HepG2 (cell line): ENCODE results near the gene SCGB2B2. TPM values are rescaled to one million over a fixed set of nuclear protein-coding genes. Genes with fewer than 3 reads are reported as not detected.

Source experiments
- ATAC-seq: fragments of 200-7000 bp; cut with Tn5 transposase; 3 replicates; pipeline ENCODE4 v1.9.1; 2020; ENCODE audit warnings: mild to moderate bottlenecking, moderate library complexity
- BruUV-seq: library from RNA; stranded (reverse); fragments of 400-500 nt; replicated peaks from 2 replicates; lab custom pipeline; 2021; lab: Mats Ljungman, UMichigan
- CTCF ChIA-PET: fragments of 300-600 bp; formaldehyde crosslinking; extraction: SDS; loops from one replicate; lab custom pipeline; 2021; ENCODE audit warnings: low total read pairs, inconsistent platforms, low intra/inter-chr PET ratio; lab: Yijun Ruan, JAX
- POLR2A ChIA-PET: fragments of 350-600 bp; sonication (Branson Sonifier 250); formaldehyde crosslinking; loops from one replicate; lab custom pipeline; 2020; ENCODE audit warnings: antibody characterized with exemption, inconsistent platforms; lab: Yijun Ruan, JAX
- DNase-seq: peaks from one replicate; pipeline ENCODE4 v3.0.0-alpha.2; 2015; ENCODE audit warnings: low spot score
- FAIRE-seq: peaks from 3 replicates; lab custom pipeline; 2011; peaks lifted over from hg19 to GRCh38; lab: Jason Lieb, UNC
- H2AFZ ChIP-seq: one replicate; pipeline ENCODE4 v1.6.1; 2011; ENCODE audit warnings: low read length, inconsistent platforms
- H3K27ac ChIP-seq: fragments of 300-600 bp; 3 replicates; pipeline ENCODE4 v1.8.0; 2011; ENCODE audit warnings: mixed run types, mild to moderate bottlenecking, mixed read lengths, low read length, inconsistent platforms; ENCODE audit not compliant: insufficient read depth; ENCODE audit errors: extremely low read length
- H3K27me3 ChIP-seq, 2 experiments: fragments of 200-600 bp in 1 of 2; 2 replicates in 1 of 2; 3 replicates in 1 of 2; pipeline versions ENCODE4 v1.6.0 to v1.8.0; 2011; ENCODE audit warnings: low read length in 2 of 2, mild to moderate bottlenecking in 2 of 2, moderate library complexity in 2 of 2, inconsistent platforms in 1 of 2; ENCODE audit not compliant: insufficient read depth in 2 of 2, control insufficient read depth in 1 of 2
- H3K36me3 ChIP-seq, 2 experiments: fragments of 200-600 bp in 1 of 2; replicated peaks in 1 of 2; 2 replicates in 1 of 2; 3 replicates in 1 of 2; pipeline versions ENCODE4 v1.5.1 to v1.8.0; 2011; ENCODE audit warnings: low read length in 2 of 2, inconsistent platforms in 1 of 2; ENCODE audit not compliant: insufficient read depth in 2 of 2, control insufficient read depth in 1 of 2
- H3K4me1 ChIP-seq: 2 replicates; pipeline ENCODE4 v1.5.1; 2012; ENCODE audit warnings: low read length, inconsistent platforms; ENCODE audit not compliant: insufficient read depth
- H3K4me2 ChIP-seq: 2 replicates; pipeline ENCODE4 v1.6.0; 2011; ENCODE audit warnings: low read depth, low read length, inconsistent platforms
- H3K4me3 ChIP-seq, 3 experiments: fragments of 200-600 bp in 1 of 3; sonication (generic), shearing (Covaris generic) in 1 of 3; replicated peaks in 1 of 3; 2 replicates each; pipeline ENCODE4 v1.5.1; 2011 to 2016; ENCODE audit warnings: low read length in 3 of 3, inconsistent platforms in 2 of 3, low read depth in 2 of 3, mild to moderate bottlenecking in 2 of 3, control low read depth in 1 of 3, mixed read lengths in 1 of 3; ENCODE audit not compliant: insufficient read depth in 1 of 3
- H3K79me2 ChIP-seq: one replicate; pipeline ENCODE4 v1.6.1; 2011; ENCODE audit warnings: low read length, inconsistent platforms; ENCODE audit not compliant: insufficient read depth
- H3K9ac ChIP-seq: 2 replicates; pipeline ENCODE4 v1.6.0; 2011; ENCODE audit warnings: mild to moderate bottlenecking, low read depth, low read length, inconsistent platforms; ENCODE audit not compliant: insufficient read depth
- H3K9me3 ChIP-seq: 2 replicates; pipeline ENCODE4 v1.5.1; 2012; ENCODE audit warnings: mild to moderate bottlenecking, low read length
- H4K20me1 ChIP-seq: 2 replicates; pipeline ENCODE4 v1.6.0; 2011; ENCODE audit warnings: inconsistent platforms, mild to moderate bottlenecking, low read length, moderate library complexity; ENCODE audit not compliant: insufficient read depth
- KAT2B ChIP-seq: fragments of 150-350 bp; IDR thresholded peaks from 2 replicates; pipeline ENCODE4 v1.6.1; 2014; ENCODE audit warnings: low read depth, low read length, borderline replicate concordance
- RFXAP ChIP-seq: sonication (generic); formaldehyde crosslinking; IDR thresholded peaks from 2 replicates; pipeline ENCODE4 v1.4.0; 2020; ENCODE audit warnings: missing genetic modification reagents, borderline replicate concordance
- STAG1 ChIP-seq: sonication (generic); formaldehyde crosslinking; IDR thresholded peaks from 2 replicates; pipeline ENCODE4 v1.4.0; 2020; ENCODE audit warnings: missing genetic modification reagents
- STAT5B ChIP-seq: sonication (generic); formaldehyde crosslinking; IDR thresholded peaks from 2 replicates; pipeline ENCODE4 v1.4.0; 2020; ENCODE audit warnings: missing genetic modification reagents
- XRCC5 ChIP-seq: fragments of 200-400 bp; formaldehyde crosslinking; optimal IDR thresholded peaks from 2 replicates; pipeline ENCODE3; 2017; ENCODE audit warnings: mild to moderate bottlenecking, low read length
- ZBTB4 ChIP-seq: sonication (generic); formaldehyde crosslinking; IDR thresholded peaks from 2 replicates; pipeline ENCODE4 v1.4.0; 2020; ENCODE audit warnings: missing genetic modification reagents, mild to moderate bottlenecking, borderline replicate concordance
- ZBTB43 ChIP-seq: sonication (generic); formaldehyde crosslinking; conservative IDR thresholded peaks from 2 replicates; pipeline ENCODE4 v1.4.0; 2020; ENCODE audit warnings: missing genetic modification reagents
- ZFP82 ChIP-seq: sonication (generic); formaldehyde crosslinking; IDR thresholded peaks from 2 replicates; pipeline ENCODE4 v1.5.1; 2020; ENCODE audit warnings: mild to moderate bottlenecking, missing genetic modification reagents, borderline replicate concordance
- ZNF260 ChIP-seq: sonication (generic); formaldehyde crosslinking; IDR thresholded peaks from 2 replicates; pipeline ENCODE4 v1.4.0; 2020; ENCODE audit warnings: missing genetic modification reagents, low read depth, mild to moderate bottlenecking, borderline replicate concordance
- ZNF687 ChIP-seq: sonication (generic); formaldehyde crosslinking; IDR thresholded peaks from 2 replicates; pipeline ENCODE4 v1.5.1; 2020; ENCODE audit warnings: mild to moderate bottlenecking, missing genetic modification reagents, moderate library complexity
- ZNF75D ChIP-seq: sonication (generic); formaldehyde crosslinking; IDR thresholded peaks from 2 replicates; pipeline ENCODE4 v1.8.1; 2023; ENCODE audit warnings: missing genetic modification reagents, mild to moderate bottlenecking, borderline replicate concordance
- WGBS: methylation state at CpG from one replicate; pipeline ENCODE4 v1.1.6; 2017; ENCODE audit warnings: low lambda C conversion rate; 5-methylcytosine and 5-hydroxymethylcytosine counted together
- in situ Hi-C: cut with HindIII; loops from 2 replicates; pipeline ENCODE4 v1.10.0; 2017; ENCODE audit warnings: low pct_unique_long_range_greater_than_20kb; ENCODE audit not compliant: extremely low pct_ligation_motif_present
- intact Hi-C: fragments of 100-400 bp; cut with micrococcal nuclease; formaldehyde crosslinking; loops from one replicate; pipeline ENCODE4 v1.10.0; 2022; ENCODE audit not compliant: unreplicated experiment
- polyA plus RNA-seq, 8 experiments: library from polyadenylated mRNA; depleted of rRNA in 3 of 8; stranded (reverse) in 7 of 8; unstranded in 1 of 8; fragments of >200 nt; fragmentation: Illumina TruSeq in 4 of 8; extraction: Trizol in 4 of 8; gene quantifications; 2 replicates each; pipeline versions ENCODE4 v1.2.1 to v1.2.3, GENCODE V29; 2011 to 2016; ENCODE audit warnings: low read depth in 4 of 8, missing spikeins in 1 of 8, mixed read lengths in 1 of 8; ENCODE audit not compliant: insufficient read depth in 1 of 8
- total RNA-seq, 5 experiments: library from RNA; depleted of rRNA; stranded (reverse); fragments of >200 nt; fragmentation: Illumina TruSeq; extraction: Trizol; gene quantifications; 2 replicates each; pipeline ENCODE4 v1.2.3, GENCODE V29; 2016; ENCODE audit warnings: low read depth in 1 of 5

Gene SCGB2B2
- total and polyA plus RNA-seq, 2 of the 13 experiments (the other 11 are each of a cell fraction or from before 2014, with no cell fraction given) = 0.03 TPM; not detected in 1

GRCh38 chr19:34678421-34678820 lies 1.5 kb upstream of the SCGB2B2 start:
- no peaks in the 10 kb centered on the region for H3K27me3 ChIP-seq
- H3K9me3 ChIP-seq = 0 out of 2 replicates have a peak, but pooled peaks cover 12% of the 10 kb centered on the region
- H3K79me2 ChIP-seq = no peaks in the 10 kb centered on the region
- 67% methylated on average over 10 of the region's 10 CpGs for WGBS
- BruUV-seq = no TSS peak
- no peak overlapping the region for H3K9ac ChIP-seq
- ChIA-PET CTCF (no interaction called here), POLR2A (no interaction called here)
- FAIRE-seq (no peak), DNase-seq (no peak), ATAC-seq (no peak)
- H4K20me1 ChIP-seq = no peaks in the 10 kb centered on the region
- TF ChIP-seq RFXAP (no peak), ZFP82 (CRISPR knock-in tag) (no peak), ZNF75D (CRISPR knock-in tag) (no peak), STAG1 (no peak), KAT2B (no peak), ZNF260 (no peak), ZBTB43 (no peak), STAT5B (no peak)
- H3K4me1 ChIP-seq = peaks cover 18% of the 10 kb centered on the region
- H2AFZ ChIP-seq = no peak overlapping the region
- no peak overlapping the region for H3K4me2 ChIP-seq
- H3K27ac ChIP-seq = no peak overlapping the region
- in situ Hi-C loops = no loop called here
- intact Hi-C loops = no loop called here
- no peak overlapping the region for H3K4me3 ChIP-seq
- H3K36me3 ChIP-seq = no peaks in the 10 kb centered on the region

GRCh38 chr19:34678085-34678412 lies 1.1 kb upstream of the SCGB2B2 start:
- ChIA-PET CTCF (no interaction called here), POLR2A (no interaction called here)
- H3K27ac ChIP-seq = no peak overlapping the region
- no peaks in the 10 kb centered on the region for H3K79me2 ChIP-seq
- 87% methylated on average over 20 of the region's 20 CpGs for WGBS
- ATAC-seq = no peak
- H3K4me3 ChIP-seq = no peak overlapping the region
- no peak for DNase-seq
- FAIRE-seq = no peak
- intact Hi-C loops (no loop called here), in situ Hi-C loops (no loop called here)
- peaks cover 20% of the 10 kb centered on the region for H3K4me1 ChIP-seq
- H3K27me3 ChIP-seq = no peaks in the 10 kb centered on the region
- no peaks in the 10 kb centered on the region for H3K36me3 ChIP-seq
- 0 out of 2 replicates have a peak, but pooled peaks cover 12% of the 10 kb centered on the region for H3K9me3 ChIP-seq
- no TSS peak for BruUV-seq
- H3K9ac ChIP-seq = no peak overlapping the region
- H3K4me2 ChIP-seq = no peak overlapping the region
- no peaks in the 10 kb centered on the region for H4K20me1 ChIP-seq
- no peak overlapping the region for H2AFZ ChIP-seq
- TF ChIP-seq XRCC5 = no peak
- TF ChIP-seq ZNF687 = no peak
- TF ChIP-seq ZBTB4 (CRISPR knock-in tag) = no peak
